SHP77 (cell line): ENCODE measurements around the gene IPO13.
A peak's percentile ranks its signal among the peaks of the same experiment; 100 is the strongest.

Source experiments
- DNase-seq, 2 experiments: peaks; one replicate each; lab custom pipeline; 2025; lab: John Stamatoyannopoulos, UW

IPO13 gene

DNA sequence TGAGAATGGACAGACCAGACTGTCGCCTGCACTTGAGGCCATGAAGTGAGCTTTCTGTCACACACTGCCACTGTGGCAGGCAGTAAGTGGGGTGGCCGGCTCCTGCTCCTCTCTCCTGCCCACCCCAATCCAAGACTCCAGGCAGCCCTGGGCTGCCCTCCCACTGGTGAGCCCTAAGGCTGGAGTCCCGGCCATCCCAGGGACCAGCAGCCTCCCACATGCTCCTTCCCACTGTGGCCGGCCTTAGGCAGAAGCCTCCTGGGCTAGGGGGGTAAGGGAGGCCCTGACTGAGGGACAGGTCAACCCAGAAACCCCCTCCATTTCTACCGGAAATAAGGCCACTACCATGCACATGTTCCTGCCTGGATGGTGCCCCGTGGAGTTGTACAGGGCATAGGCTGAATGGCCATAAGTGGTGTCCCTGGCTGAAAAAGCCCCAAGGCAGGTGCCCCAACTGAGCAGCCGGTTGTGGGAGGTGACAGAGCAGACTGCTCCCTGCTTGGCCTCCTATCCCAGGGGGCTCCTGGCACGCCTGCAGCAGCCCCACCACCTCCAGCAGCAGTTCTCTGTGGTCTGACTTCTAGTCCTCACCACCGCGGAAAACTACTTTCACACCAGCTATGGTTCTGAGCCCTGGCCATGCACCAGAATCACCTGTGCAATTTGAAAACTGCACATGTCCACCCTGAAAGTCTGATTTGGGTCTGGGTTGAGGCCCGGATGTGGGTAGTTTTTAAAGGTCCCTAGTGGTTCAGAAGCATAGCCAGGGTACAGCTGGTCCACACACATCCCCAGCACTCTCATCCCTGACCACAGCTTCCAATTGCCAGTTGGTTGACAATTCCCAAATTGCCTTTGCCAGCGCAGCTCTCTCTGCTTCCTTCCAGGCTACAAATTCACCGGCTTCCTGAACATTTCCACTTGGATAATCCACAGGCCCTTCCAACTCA lies 14.8 kb upstream of the IPO13 start:
- DNase-seq: no peak

DNA sequence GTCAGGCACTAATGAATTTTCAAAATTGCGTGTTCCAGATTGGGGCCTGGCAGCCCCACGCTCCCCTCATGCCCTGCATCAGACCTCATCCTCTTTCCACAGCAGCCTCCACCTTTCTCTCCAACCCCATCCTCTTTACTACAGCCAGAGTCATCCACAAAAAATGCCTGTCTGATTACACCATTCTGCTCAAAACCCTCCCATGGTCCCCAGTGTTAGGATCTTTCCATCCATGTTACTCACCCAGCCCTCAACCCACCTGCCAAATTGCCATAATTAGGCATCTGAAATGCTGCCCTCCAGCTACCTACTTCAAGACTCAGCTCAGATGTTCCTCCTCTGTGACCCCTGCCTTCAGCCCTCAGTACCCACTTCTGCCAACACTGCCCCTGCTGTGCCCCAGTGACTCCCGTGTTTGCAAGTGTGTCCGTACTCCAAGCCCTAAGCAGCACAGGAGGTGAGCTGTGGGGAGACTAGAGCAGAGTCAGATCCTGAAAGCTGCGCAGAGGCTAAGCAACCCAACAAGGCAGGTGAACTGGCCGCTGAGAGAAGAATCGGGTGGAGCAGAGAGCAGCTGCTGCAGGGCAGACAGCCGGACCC lies 13.9 kb upstream of the IPO13 start:
- no peak for DNase-seq

DNA sequence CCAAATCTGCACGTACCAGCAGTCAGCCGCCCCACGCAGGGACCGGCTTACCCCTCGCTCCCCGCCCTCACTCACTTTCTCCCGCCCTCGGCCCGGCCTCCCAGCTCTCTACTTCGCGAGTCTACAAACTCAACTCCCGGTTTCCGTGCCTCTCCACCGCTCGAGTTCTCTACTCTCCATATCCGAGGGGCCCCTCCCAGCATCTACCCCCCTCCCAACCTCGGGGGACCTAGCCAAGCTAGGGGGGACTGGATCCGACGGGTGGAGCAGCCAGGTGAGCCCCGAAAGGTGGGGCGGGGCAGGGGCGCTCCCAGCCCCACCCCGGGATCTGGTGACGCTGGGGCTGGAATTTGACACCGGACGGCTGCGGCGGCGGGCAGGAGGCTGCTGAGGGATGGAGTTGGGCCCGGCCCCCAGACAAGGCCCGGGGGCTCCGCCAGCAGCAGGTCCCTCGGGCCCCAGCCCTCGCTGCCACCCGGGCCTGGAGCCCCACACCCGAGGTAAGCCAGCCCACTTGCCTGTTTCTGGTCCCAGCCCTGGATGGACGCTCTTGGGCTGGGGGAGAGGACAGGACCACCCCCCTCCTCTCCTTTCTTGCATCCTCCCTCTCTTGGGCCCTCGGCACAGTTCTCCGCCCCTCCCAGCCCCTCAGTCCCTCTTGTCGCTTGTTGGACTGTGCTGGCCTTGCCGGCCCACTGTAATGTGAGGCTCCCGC lies 13.2 kb upstream of the IPO13 start, which contains the start of gene ARTN:
TSS of gene ARTN (plus strand) at position 416 of the 715 bp plus-strand sequence. CDS start 1,856 bp downstream, outside the sequence.
- DNase-seq: no peak

DNA sequence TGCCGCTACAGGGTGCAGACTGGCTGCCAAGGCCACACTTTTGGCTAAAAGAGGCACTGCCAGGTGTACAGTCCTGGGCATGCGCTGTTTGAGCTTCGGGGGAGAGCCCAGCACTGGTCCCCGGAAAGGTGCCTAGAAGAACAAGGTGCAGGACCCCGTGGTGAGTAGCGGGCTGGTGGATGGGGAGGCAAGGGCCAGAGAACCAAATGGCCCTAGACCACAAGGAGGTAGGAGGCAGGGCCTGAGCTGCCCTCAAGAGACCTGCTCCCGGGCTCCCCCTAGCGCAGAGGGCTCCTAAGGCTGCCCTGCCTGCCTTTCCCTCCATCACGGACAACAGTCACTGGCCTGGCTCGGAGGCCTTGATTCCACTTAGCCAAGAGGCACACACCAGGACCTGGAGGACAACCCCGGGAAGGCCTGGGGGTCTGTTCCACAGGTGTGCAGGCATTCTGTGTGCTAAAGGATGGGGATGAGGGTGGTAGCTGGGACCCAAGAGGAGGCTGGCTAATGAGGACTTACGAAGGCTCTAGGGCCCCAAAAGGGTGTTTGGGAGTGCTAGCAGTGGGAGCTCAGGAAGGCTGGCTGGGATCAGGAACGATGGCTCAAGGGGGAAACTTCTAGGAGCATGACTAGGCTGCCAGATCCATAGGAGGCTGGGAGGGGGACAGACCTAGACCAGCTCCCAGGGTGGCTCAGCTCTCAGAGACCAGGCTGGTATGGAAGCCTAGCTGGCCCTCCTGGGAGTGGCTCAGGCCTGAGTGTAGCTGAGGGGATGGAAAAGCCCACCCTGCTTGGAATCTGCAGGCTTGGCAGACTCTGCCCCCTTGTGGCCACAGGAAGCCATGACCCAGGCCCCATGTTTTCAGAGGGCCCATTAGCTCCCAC lies 12.4 kb upstream of the IPO13 start:
- peak; percentile 40 to 72 for DNase-seq

DNA sequence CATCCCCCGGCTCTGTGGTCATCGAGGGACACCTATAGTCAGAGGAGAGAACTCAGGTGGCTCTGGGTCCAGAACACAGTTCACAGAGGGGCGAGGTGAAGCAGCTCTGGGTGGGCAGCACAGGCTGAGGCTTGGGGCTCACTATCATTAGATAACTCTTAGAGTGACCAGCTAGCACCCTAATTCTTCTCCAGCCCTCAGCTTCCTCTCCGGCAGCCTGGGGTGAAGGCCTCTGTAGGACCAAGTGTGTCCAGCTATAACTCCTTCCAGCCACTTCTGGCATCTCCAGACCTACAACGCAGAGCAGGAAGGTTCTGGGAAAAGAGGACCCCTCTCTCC lies 11.8 kb upstream of the IPO13 start:
- DNase-seq: no peak

DNA sequence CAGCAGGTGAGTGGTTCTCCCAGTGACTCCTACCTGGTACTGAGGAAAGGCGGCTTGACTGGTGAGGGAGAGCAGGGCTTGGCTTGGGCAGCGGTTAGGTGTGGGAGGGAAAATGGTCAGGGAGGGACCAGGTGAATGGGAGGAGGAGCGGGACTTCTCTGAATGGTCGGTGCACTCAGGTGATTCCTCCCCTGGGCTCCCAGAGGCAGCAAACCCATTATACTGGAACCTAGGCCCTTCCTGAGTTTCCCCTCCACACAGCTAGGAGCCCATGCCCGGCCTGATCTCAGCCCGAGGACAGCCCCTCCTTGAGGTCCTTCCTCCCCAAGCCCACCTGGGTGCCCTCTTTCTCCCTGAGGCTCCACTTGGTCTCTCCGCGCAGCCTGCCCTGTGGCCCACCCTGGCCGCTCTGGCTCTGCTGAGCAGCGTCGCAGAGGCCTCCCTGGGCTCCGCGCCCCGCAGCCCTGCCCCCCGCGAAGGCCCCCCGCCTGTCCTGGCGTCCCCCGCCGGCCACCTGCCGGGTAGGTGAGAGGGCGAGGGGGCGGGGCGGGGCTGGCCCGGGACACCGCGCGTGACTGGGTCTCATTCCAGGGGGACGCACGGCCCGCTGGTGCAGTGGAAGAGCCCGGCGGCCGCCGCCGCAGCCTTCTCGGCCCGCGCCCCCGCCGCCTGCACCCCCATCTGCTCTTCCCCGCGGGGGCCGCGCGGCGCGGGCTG lies 10.9 kb upstream of the IPO13 start:
- no peak for DNase-seq

DNA sequence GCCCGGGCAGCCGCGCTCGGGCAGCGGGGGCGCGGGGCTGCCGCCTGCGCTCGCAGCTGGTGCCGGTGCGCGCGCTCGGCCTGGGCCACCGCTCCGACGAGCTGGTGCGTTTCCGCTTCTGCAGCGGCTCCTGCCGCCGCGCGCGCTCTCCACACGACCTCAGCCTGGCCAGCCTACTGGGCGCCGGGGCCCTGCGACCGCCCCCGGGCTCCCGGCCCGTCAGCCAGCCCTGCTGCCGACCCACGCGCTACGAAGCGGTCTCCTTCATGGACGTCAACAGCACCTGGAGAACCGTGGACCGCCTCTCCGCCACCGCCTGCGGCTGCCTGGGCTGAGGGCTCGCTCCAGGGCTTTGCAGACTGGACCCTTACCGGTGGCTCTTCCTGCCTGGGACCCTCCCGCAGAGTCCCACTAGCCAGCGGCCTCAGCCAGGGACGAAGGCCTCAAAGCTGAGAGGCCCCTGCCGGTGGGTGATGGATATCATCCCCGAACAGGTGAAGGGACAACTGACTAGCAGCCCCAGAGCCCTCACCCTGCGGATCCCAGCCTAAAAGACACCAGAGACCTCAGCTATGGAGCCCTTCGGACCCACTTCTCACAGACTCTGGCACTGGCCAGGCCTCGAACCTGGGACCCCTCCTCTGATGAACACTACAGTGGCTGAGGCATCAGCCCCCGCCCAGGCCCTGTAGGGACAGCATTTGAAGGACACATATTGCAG lies 10.2 kb upstream of the IPO13 start:
- DNase-seq: peak; percentile 30

DNA sequence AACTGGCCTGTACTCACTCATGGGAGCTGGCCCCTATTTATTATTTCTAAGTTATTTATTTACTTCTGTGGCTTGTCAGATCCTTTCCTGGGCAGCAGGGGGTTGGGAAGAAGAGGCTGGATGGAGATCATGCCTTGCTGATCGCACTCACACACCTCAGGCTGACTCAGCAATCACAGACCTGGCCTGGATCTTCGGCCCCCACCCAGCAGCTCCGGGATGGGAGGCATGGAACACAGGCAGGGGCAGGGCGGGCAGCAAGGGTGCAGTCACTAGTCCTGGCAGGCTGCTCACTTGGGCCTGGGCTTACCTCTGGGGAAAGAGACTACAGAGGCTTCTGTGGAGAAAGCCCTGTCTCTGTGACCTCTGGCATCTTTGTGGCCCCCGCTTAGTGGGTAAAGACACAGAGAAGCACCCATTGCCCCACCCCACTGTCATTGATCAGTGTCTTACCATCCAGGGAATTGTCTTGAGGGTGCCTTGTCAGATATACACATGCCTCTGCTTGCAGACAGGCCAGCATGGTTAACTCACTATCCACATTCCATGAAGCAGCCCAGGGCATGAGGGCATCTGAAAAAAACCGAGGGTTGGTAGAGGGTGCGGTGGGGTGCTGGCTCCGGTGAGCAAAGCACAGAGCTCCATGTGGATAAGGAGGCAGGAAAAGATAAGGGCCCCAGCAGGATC lies 9.4 kb upstream of the IPO13 start:
- DNase-seq: no peak

DNA sequence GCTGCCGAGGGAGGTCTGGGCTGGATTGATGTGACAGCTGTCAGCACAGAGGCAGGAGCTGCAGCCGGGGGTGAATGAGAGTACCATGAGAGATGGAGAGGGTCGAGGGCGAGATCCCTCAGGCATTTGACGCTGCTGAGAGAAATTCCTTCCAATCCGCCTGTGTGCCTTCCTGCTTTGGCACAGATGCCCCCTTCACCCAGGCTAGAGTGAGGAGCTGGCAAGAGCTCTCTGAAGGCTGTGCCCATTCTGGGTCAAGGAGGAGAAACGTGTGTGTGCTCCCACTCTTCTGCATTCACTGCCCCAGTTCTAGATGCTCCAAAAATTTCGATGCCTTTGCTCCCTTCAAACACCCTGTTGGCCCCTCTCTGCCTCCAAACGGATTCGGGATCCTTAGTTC lies 8.4 kb upstream of the IPO13 start:
- DNase-seq: no peak

DNA sequence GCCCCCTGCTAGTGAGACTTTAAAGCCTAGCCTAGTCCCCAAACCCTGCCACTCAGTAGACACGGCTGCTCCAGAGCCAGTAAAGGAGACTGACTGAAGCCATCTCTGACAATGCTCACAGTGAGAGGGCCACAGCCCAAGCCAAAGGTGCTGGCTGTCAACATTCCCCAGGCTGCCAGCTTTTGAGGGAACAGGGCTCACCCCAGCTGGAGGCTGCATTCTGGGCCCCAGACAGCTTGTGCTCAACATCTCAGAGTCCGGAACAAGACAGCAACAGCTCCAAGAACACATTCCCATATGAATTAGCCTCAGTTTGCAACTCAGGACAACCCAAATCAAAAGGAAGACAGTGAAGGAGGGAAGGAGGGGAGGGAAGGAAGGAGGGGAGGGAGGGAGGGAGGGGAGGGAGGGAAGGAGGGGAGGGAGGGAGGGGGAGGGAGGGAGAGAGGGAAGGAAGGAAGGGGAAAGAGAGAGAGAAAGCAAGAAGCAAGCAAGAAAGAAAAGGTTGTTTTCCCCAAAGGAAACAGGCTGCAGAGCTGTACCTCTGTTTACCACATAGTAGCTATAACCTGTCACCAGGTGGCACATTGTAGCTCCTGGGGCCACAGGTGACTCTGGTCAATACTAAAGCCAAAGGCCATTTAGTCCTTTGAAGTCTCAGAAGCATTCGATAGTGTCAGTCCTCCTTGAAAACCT lies 7.7 kb upstream of the IPO13 start:
- no peak for DNase-seq

DNA sequence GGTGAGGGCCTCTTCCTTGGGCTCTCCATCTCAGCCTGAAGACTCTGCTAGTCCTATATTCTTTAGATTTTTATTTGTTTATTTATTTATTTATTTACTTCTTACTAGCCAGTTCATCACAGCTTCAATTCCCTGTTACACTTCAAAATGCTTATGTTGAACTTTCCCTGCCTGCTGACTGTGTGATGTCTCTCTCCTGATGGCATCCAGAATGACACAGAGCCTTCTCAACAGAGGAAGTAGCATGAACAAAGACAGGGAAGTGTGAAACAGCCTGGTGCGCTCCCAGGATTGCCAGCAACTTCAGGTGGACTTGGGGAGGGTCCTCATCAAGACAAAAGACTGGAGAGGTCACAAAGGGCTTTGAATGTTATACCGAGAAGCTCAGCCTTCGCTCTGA lies 4.3 kb upstream of the IPO13 start:
- no peak for DNase-seq

DNA sequence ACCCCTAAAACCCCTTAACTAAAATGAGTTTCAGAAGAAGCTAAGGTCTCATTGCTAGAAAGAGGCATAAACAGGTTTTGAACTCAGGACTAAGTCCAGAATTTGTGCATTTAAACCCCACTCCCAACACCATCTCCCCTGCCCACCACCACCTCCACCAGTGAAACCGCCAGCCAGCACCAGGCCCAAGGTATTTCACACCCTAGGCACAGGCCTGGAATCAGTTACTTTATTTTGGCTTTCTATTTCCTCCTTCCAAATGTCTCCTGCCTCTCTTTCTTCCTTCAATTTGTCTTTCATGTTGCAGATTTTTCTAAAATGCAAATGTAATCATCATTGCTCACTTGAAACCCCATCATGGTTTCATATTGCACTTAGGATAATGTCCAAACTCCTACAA lies 1.9 kb upstream of the IPO13 start:
- no peak for DNase-seq

DNA sequence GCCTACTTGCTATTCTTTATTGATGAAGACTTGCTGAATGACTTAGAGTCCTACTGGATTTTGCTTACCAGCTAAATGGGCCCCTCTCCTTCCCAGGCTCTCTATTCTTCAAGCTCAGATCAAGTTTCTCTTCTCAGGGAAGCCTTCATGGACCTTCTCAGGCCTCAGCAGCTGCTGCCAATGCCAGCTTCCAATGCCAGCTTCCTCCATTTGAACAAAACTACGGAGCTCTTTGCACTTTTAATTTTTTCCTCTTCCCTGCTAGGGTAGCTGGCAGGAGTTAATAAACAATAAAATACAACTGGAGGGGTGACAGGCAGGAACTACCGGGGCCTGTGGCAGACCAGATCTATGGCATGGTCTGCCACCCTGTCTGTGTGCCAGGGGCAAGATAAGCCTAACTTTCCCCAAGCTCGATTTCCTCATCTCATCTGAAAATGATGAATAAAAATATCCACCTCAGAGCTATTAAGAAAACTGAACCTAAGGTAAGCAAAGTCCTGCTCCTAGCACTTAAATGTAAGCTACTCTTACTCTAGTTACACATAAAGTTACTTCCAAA lies 995 bp upstream of the IPO13 start:
- DNase-seq: no peak

DNA sequence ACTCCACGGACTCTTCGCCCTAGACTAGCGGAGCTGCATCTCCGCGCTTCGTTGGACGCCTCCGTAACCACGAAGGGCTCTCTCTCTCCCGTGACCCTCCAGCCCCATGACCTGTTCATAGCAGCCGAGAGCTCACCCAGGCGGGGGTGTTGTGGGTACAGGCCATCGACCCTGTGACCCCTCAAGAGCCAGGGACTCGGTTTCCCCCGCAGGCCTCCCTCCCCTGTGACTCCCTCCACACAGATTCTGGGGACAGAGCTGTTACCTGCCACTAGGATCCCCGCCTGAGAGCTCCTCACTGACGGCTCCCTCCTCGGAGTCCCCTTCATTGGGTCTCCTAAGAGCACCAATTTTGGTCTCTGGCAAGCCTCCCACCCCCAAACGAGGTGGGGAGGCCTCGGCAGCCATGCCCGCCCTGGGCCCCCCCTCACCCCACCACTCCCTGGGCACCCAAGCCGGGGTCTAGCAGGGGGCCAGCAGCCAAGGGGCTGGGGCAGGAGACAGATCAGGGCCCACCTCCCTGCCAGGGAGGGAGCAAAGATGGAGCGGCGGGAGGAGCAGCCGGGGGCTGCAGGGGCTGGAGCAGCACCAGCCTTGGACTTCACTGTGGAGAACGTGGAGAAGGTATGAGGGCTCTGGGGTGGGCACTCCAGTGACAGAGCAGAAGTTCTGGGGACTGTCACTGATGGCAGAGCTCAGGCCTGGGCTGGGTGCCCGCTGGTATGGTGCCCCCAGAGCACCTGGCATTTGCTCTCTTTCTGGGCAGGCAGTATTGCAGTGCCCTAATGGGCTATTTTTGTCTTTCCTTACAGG lies 517 bp downstream of the IPO13 start:
- no peak for DNase-seq

DNA sequence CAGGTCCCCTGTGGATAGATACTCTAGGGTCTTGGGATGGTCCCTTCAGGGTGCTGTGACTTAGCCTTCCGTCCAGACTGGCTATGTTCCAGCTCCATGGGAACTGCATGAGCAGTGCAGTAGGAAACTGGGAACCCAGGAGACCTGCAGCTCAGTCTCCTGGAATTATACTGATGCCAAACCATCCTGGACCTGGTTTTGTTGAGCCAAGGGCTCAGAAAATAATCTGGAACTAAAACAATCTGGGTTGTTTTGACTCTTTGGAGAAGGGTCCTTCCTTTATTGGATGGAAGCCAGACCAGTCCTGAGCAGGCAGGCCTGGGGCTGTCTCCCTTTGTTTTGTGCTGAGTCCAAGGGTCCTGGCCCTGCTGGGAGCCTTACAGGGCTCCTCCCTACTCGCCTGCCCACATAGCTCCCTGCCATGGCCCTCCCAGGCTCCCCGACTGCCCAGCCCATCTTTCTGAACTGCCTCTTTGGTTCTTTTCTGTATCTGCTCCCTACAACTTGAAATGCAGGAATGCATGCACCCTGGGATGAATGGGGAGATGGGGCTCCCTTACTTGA lies 1.2 kb downstream of the IPO13 start:
- DNase-seq: no peak

DNA sequence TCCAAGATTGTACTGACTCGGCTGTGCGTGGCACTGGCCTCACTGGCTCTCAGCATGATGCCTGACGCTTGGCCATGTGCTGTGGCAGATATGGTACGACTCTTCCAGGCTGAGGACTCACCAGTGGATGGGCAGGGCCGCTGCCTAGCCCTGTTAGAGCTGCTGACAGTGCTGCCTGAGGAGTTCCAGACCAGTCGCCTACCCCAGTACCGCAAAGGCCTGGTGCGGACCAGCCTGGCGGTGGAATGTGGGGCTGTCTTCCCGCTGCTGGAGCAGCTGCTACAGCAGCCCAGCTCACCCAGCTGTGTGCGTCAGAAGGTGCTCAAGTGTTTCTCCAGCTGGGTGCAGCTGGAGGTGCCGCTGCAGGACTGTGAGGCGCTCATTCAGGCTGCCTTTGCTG lies 2.9 kb downstream of the IPO13 start:
- peak; percentile 44 to 75 for DNase-seq
